GM19395 (cell line): ENCODE data around the gene NUP210.

ENCODE experiments used
- ATAC-seq: cut with Tn5 transposase; IDR thresholded peaks from one replicate; pipeline ENCODE4 v1.9.1; 2021; ENCODE audit warnings: mild to moderate bottlenecking, moderate library complexity; ENCODE audit not compliant: unreplicated experiment

NUP210 gene

GRCh38 chr3:13277860-13278531 is 142.1 kb downstream of the NUP210 start:
- no peak for ATAC-seq

- ATAC-seq, result no peak
These were observed 142.8 kb downstream of the NUP210 start for GRCh38 chr3:13277196-13277813.

- ATAC-seq, result no peak
These were observed 143.5 kb downstream of the NUP210 start for GRCh38 chr3:13276438-13277195.

GRCh38 chr3:13275376-13276005 is 144.6 kb downstream of the NUP210 start:
- ATAC-seq, result no peak

- ATAC-seq, result no peak
These were observed 145.4 kb downstream of the NUP210 start for GRCh38 chr3:13274551-13275332.

GRCh38 chr3:13274125-13274524 is 146.0 kb downstream of the NUP210 start:
- ATAC-seq, result no peak

- ATAC-seq, result no peak
These were observed 146.5 kb downstream of the NUP210 start for GRCh38 chr3:13273604-13274105.

GRCh38 chr3:13272831-13273603 is 147.1 kb downstream of the NUP210 start:
- no peak for ATAC-seq

- ATAC-seq, result no peak
These were observed 150.3 kb downstream of the NUP210 start for GRCh38 chr3:13269711-13270378.

GRCh38 chr3:13268961-13269441 is 151.1 kb downstream of the NUP210 start:
- no peak for ATAC-seq

GRCh38 chr3:13268120-13268519 is 152.0 kb downstream of the NUP210 start:
- no peak for ATAC-seq

- no peak for ATAC-seq
These were observed 153.3 kb downstream of the NUP210 start for GRCh38 chr3:13266651-13267362.
